Suprapubic skin (tissue), 4 donors: Measurements from ENCODE around the gene BCAS4. TPM values are rescaled to one million over a fixed set of nuclear protein-coding genes. Genes with fewer than 3 reads are reported as not detected.
"Not testable (repeated sequence)": the region's sequence is repeated elsewhere in the genome, so short reads cannot be mapped to it uniquely, and the experiment has no call there.

Experiments
- DNase-seq, 2 donors: peaks; one replicate each; pipeline ENCODE4 v3.0.0-alpha.2; 2019; ENCODE audit warnings: low spot score in 2 of 2
- H3K27ac ChIP-seq: fragments of 200-600 bp; sonication (generic); one replicate; pipeline ENCODE4 v1.5.1; 2019
- H3K27me3 ChIP-seq: fragments of 200-600 bp; sonication (generic); one replicate; pipeline ENCODE4 v1.5.1; 2019
- H3K36me3 ChIP-seq: fragments of 200-600 bp; sonication (generic); one replicate; pipeline ENCODE4 v1.5.1; 2019
- H3K4me1 ChIP-seq: fragments of 200-600 bp; sonication (generic); one replicate; pipeline ENCODE4 v1.5.1; 2019
- H3K4me3 ChIP-seq: fragments of 200-600 bp; sonication (generic); one replicate; pipeline ENCODE4 v1.5.1; 2019; ENCODE audit warnings: mild to moderate bottlenecking
- H3K9me3 ChIP-seq: fragments of 200-600 bp; sonication (generic); one replicate; pipeline ENCODE4 v1.5.1; 2019
- EP300 ChIP-seq: sonication (generic); formaldehyde crosslinking; IDR thresholded peaks from one replicate; pipeline ENCODE4 v1.6.1; 2017; ENCODE audit warnings: antibody characterized with exemption
- POLR2A ChIP-seq, 2 donors: fragments of 450-650 bp; IDR thresholded peaks; one replicate each; pipeline ENCODE4 v1.6.1; 2017; ENCODE audit warnings: antibody characterized with exemption in 2 of 2, mild to moderate bottlenecking in 2 of 2, moderate library complexity in 2 of 2
- POLR2AphosphoS5 ChIP-seq, 3 donors: sonication (generic); formaldehyde crosslinking; IDR thresholded peaks; one replicate each; pipeline ENCODE4 v1.6.1; 2017; ENCODE audit warnings: antibody characterized with exemption in 3 of 3
- WGBS: methylation state at CpG from one replicate; pipeline ENCODE4 v1.1.5; 2018; 5-methylcytosine and 5-hydroxymethylcytosine counted together
- total RNA-seq, 4 donors: library from RNA; depleted of rRNA; stranded (reverse); fragments of >200 nt; gene quantifications; one replicate each; pipeline ENCODE4 v1.1.0, GENCODE V29; 2016
- TF ChIP-seq, protein P1 (sequence below), 2 donors: fragments of 200-600 bp in 1 of 2; fragments of 450-650 bp in 1 of 2; sonication (generic) in 1 of 2; IDR thresholded peaks; one replicate each; pipeline ENCODE4 v1.5.1; 2016 to 2019; ENCODE audit warnings: antibody characterized with exemption in 2 of 2, mild to moderate bottlenecking in 1 of 2, moderate library complexity in 1 of 2

Gene BCAS4
- total RNA-seq, 4 donors from 2014 or later: 0.91 to 2.6 (median 1.2) TPM

DNA sequence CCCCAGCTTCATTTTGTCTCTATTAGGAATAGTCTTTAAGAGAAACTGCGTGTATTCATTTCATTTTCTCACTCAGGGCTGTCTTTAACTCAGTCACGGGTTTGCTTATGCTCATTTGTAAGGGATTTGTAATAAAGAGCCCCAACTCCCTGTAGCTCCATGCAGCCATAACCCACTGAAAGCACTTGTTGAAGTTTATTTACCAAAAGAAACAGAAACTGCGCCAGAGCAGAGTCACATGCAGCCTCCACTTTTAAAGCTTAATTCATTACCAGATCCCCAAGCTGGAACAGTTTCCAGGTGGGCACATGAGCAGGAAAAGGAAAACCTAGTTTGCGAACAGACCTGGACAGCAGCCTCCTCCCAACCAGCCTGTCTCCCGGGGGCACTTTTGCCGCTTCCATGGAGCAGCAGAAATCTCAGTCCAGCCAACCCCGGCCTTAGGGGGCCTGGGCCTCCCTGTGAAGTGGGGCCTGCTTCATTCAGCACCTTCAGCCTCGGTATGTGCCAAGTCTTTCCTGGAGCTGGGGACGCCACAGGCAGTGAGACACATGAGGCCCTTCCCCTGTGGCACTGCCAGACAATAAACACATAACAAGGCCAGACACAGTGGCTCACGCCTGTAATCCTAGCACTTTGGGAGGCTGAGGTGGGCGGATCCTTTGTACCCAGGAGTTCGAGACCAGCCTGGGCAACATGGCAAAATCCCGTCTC, 4.5 kb downstream of the BCAS4 start:
- 81% methylated on average over 13 of the region's 13 CpGs for WGBS
- H3K9me3 ChIP-seq: no peaks in the 10 kb centered on the region
- no peaks in the 10 kb centered on the region for H3K36me3 ChIP-seq
- H3K27me3 ChIP-seq: no peaks in the 10 kb centered on the region
- TF ChIP-seq POLR2AphosphoS5 (IDR thresholded peaks at IDR 0.05) (no peak), POLR2A (IDR thresholded peaks at IDR 0.05) (no peak), EP300 (no peak)
- TF ChIP-seq, protein P1, sequence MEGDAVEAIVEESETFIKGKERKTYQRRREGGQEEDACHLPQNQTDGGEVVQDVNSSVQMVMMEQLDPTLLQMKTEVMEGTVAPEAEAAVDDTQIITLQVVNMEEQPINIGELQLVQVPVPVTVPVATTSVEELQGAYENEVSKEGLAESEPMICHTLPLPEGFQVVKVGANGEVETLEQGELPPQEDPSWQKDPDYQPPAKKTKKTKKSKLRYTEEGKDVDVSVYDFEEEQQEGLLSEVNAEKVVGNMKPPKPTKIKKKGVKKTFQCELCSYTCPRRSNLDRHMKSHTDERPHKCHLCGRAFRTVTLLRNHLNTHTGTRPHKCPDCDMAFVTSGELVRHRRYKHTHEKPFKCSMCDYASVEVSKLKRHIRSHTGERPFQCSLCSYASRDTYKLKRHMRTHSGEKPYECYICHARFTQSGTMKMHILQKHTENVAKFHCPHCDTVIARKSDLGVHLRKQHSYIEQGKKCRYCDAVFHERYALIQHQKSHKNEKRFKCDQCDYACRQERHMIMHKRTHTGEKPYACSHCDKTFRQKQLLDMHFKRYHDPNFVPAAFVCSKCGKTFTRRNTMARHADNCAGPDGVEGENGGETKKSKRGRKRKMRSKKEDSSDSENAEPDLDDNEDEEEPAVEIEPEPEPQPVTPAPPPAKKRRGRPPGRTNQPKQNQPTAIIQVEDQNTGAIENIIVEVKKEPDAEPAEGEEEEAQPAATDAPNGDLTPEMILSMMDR (IDR thresholded peaks at IDR 0.05): no peak
- DNase-seq: no peak
- H3K4me1 ChIP-seq: peaks cover 10% of the 10 kb centered on the region
- H3K4me3 ChIP-seq: no peak overlapping the region
- H3K27ac ChIP-seq: no peak overlapping the region

DNA sequence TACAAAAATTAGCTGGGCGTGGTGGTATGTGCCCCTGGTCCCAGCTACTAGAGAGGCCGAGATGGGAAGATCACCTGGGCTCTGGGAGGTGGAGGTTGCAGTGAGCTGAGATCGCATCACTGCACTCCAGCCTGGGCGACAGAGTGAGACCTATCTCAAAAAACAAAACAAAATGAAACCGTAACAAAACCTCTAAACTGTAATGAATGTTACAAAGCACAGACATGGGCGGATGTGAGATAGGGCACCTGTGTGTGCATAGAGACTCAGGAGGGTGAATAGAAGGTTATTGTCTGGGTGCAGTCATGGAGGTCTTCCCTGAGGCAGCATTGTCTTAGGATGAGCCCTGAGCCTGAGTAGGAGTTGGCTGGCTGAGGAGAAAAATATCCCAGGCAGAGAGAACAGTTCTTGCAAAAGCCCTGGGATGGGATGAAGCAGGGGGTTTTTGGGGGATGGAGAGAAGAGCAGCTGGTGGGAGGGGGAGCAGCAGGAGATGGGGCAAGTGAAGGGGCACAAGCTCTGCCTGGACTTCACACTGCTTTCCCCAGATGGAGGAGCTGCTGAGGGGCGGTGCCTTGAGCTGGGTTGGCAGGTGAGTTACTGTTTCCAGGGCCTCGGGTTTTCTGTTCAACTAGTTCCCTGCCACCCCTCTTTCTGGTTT, 5.2 kb downstream of the BCAS4 start:
- TF ChIP-seq POLR2A (IDR thresholded peaks at IDR 0.05) (no peak), EP300 (no peak), POLR2AphosphoS5 (IDR thresholded peaks at IDR 0.05) (no peak)
- TF ChIP-seq, protein P1 (IDR thresholded peaks at IDR 0.05): no peak

DNA sequence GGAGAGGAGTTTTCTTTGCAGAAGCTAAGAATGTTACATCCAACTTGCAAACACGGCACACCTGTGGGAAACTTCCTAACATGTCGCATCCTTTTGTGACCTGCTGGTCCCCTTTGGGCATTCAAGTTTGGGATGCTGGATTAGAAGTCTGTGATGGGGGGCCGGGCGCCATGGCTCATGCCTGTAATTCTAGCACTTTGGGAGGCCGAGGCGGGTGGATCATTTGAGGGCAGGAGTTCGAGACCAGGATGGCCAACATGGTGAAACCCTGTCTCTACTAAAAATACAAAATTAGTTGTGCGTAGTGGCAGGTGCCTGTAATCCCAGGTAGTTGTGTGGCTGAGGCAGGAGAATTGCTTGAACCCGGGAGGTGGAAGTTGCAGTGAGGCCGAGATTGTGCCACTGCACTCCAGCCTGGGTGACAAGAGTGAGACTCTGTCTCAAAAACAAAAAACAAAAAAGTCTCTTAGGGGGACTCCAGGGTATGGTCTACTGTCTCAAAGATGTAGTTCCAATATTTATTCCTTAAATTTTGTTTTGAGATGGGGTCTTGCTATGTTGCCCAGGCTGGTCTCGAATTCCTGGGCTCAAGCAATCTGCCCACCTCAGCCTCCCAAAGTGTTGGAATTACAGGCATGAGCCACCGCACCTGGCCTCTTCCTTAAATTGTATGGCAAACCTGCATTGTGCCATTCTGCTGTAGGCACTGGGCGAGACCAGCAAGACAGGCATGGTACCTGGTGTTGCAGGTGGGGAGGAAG, 6.3 kb downstream of the BCAS4 start:
- 93% methylated on average over 13 of the region's 13 CpGs for WGBS
- DNase-seq, H3K9me3 ChIP-seq, H3K4me3 ChIP-seq, H3K27me3 ChIP-seq, H3K27ac ChIP-seq, H3K4me1 ChIP-seq, H3K36me3 ChIP-seq: not testable (repeated sequence)

More for the DNA sequence above, 5.2 kb downstream of the BCAS4 start:
- Histone ChIP-seq H3K4me1 (peaks cover 7% of the 10 kb centered on the region), H3K27ac (no peak overlapping the region), H3K36me3 (no peaks in the 10 kb centered on the region), H3K27me3 (no peaks in the 10 kb centered on the region), H3K9me3 (no peaks in the 10 kb centered on the region), H3K4me3 (no peak overlapping the region)
- no peak for DNase-seq
- 88% methylated on average over 8 of the region's 8 CpGs for WGBS

DNA sequence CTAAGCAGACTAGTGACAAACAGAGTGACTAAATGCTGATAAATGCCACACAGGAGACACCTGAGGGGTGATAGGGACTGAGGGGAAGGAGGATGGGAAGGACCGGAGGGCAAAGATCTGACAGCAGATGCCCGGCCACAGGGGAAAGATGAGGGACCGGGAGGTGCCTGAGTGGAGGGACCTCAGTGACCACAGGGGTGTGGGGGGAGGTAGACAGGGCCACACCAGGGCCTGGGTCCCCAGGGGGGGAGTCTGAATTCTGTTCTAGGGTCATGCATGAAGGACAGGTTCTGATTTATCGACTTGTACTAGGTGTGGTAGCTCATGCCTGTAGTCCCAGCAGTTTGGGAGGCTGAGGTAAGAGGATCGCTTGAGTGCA, 6.9 kb downstream of the BCAS4 start:
- no peak for DNase-seq
- Histone ChIP-seq H3K27me3 (no peaks in the 10 kb centered on the region), H3K4me3 (no peak overlapping the region), H3K9me3 (no peaks in the 10 kb centered on the region), H3K27ac (no peak overlapping the region), H3K36me3 (no peaks in the 10 kb centered on the region), H3K4me1 (no peaks in the 10 kb centered on the region)
- 94% methylated on average over 5 of the region's 5 CpGs for WGBS
- TF ChIP-seq POLR2AphosphoS5 (IDR thresholded peaks at IDR 0.05): no peak
- TF ChIP-seq, protein P1 (IDR thresholded peaks at IDR 0.05): no peak
- TF ChIP-seq EP300: no peak
- TF ChIP-seq POLR2A (IDR thresholded peaks at IDR 0.05): no peak

DNA sequence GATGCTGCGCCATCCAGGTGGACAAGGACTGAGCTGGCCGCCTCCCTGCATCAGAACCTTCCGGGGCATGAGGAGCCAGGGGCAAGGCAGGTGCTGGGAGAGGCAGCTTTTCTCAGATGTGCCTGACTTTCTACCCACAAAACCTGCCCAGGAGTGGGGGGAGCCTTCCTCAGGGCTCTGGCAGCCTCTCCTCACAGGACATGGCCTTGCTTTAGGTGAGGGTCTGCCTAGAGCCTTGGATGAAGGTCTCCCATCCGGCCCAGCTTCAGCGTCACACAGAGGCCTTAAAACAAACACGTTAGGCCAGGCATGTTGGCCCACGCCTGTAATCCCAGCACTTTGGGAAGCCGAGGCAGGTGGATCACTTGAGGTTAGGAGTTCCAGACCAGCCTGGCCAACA, 7.4 kb downstream of the BCAS4 start:
- no peaks in the 10 kb centered on the region for H3K27me3 ChIP-seq
- WGBS: 95% methylated on average over 8 of the region's 8 CpGs

More for the DNA sequence above, 7.4 kb downstream of the BCAS4 start:
- Histone ChIP-seq H3K9me3 (no peaks in the 10 kb centered on the region), H3K27ac (no peak overlapping the region), H3K4me3 (no peak overlapping the region), H3K4me1 (no peaks in the 10 kb centered on the region), H3K36me3 (no peaks in the 10 kb centered on the region)
- DNase-seq: no peak
- TF ChIP-seq POLR2A (IDR thresholded peaks at IDR 0.05) (no peak), EP300 (no peak), POLR2AphosphoS5 (IDR thresholded peaks at IDR 0.05) (no peak)
- TF ChIP-seq, protein P1 (IDR thresholded peaks at IDR 0.05): no peak
